K562 (cell line): ENCODE data around the gene PEX3. TPM values are rescaled to one million over a fixed set of nuclear protein-coding genes. Genes with fewer than 3 reads are reported as not detected.
"Not testable (repeated sequence)": the region's sequence is repeated elsewhere in the genome, so short reads cannot be mapped to it uniquely, and the experiment has no call there.

Experiments
- ATAC-seq: fragments of 200-7000 bp; cut with Tn5 transposase; 3 replicates; pipeline ENCODE4 v1.9.1; 2020; ENCODE audit warnings: moderate library complexity
- BruUV-seq: library from RNA; stranded (reverse); fragments of 400-500 nt; replicated peaks from 2 replicates; lab custom pipeline; 2021; lab: Mats Ljungman, UMichigan
- CTCF ChIA-PET: fragments of 300-600 bp; formaldehyde crosslinking; extraction: SDS; loops from one replicate; lab custom pipeline; 2021; ENCODE audit warnings: low intra/inter-chr PET ratio; lab: Yijun Ruan, JAX
- POLR2A ChIA-PET: fragments of 300-600, 350-650 bp; sonication (Branson Sonifier 250); formaldehyde crosslinking; extraction: SDS; loops from one replicate; lab custom pipeline; 2021; ENCODE audit warnings: antibody characterized with exemption, inconsistent platforms; lab: Yijun Ruan, JAX
- DNase-seq, 4 experiments: peaks; one replicate each; pipeline versions ENCODE4 v3.0.0 to v3.0.0-alpha.2; 2011 to 2018; ENCODE audit warnings: low spot score in 3 of 4, mixed read lengths in 3 of 4; ENCODE audit errors: extremely low read depth in 1 of 4
- FAIRE-seq: peaks from 2 replicates; lab custom pipeline; 2011; peaks lifted over from hg19 to GRCh38; lab: Jason Lieb, UNC
- H2AFZ ChIP-seq: 2 replicates; pipeline ENCODE4 v1.6.0; 2011; ENCODE audit warnings: low read depth, low read length, control low read depth, inconsistent platforms
- H3K27ac ChIP-seq: fragments of 200-600 bp; 3 replicates; pipeline ENCODE4 v1.8.0; 2011; ENCODE audit warnings: low read depth, mild to moderate bottlenecking, control low read depth, inconsistent platforms, low read length, moderate library complexity, mixed read lengths; ENCODE audit errors: extremely low read depth
- H3K27me3 ChIP-seq, 2 experiments: fragments of 300-600 bp in 1 of 2; 2 replicates in 1 of 2; 3 replicates in 1 of 2; pipeline versions ENCODE4 v1.6.0 to v1.8.0; 2011; ENCODE audit warnings: inconsistent platforms in 2 of 2, low read length in 2 of 2, mild to moderate bottlenecking in 1 of 2, mixed read lengths in 1 of 2, moderate library complexity in 1 of 2; ENCODE audit not compliant: control insufficient read depth in 2 of 2, insufficient read depth in 2 of 2
- H3K36me3 ChIP-seq: fragments of 300-600 bp; 3 replicates; pipeline ENCODE4 v1.8.0; 2011; ENCODE audit warnings: mild to moderate bottlenecking, low read length, inconsistent platforms; ENCODE audit not compliant: control insufficient read depth, insufficient read depth
- H3K4me1 ChIP-seq, 2 experiments: fragments of 200-600 bp in 1 of 2; replicated peaks in 1 of 2; 2 replicates in 1 of 2; 3 replicates in 1 of 2; pipeline versions ENCODE4 v1.5.1 to v1.8.0; 2011; ENCODE audit warnings: inconsistent platforms in 2 of 2, low read length in 2 of 2, mild to moderate bottlenecking in 1 of 2, mixed read lengths in 1 of 2, moderate library complexity in 1 of 2; ENCODE audit not compliant: control insufficient read depth in 2 of 2, insufficient read depth in 2 of 2
- H3K4me2 ChIP-seq: 2 replicates; pipeline ENCODE4 v1.6.1; 2011; ENCODE audit warnings: low read length, control low read depth, inconsistent platforms, mixed read lengths; ENCODE audit not compliant: insufficient read depth
- H3K4me3 ChIP-seq: fragments of 200-600 bp; sonication (generic), shearing (Covaris generic); 2 replicates; pipeline ENCODE4 v1.5.1; 2016; ENCODE audit warnings: control low read depth, inconsistent platforms
- H3K79me2 ChIP-seq: fragments of 200-600 bp; 3 replicates; pipeline ENCODE4 v1.8.0; 2011; ENCODE audit warnings: low read length, inconsistent platforms; ENCODE audit not compliant: control insufficient read depth, insufficient read depth
- H3K9ac ChIP-seq, 2 experiments: 2 replicates each; pipeline versions ENCODE4 v1.6.0 to v1.6.1; 2011; ENCODE audit warnings: low read depth in 2 of 2, low read length in 2 of 2, control low read depth in 1 of 2, inconsistent platforms in 1 of 2, mild to moderate bottlenecking in 1 of 2, mixed read lengths in 1 of 2; ENCODE audit not compliant: insufficient read depth in 1 of 2
- H3K9me1 ChIP-seq: one replicate; pipeline ENCODE4 v1.6.0; 2011; ENCODE audit warnings: inconsistent platforms, mild to moderate bottlenecking, low read length, moderate library complexity; ENCODE audit not compliant: control insufficient read depth, insufficient read depth
- H3K9me3 ChIP-seq: replicated peaks from 2 replicates; pipeline ENCODE4 v1.5.1; 2011; ENCODE audit warnings: low read depth, low read length, inconsistent platforms; ENCODE audit not compliant: control insufficient read depth, insufficient read depth
- H4K20me1 ChIP-seq: replicated peaks from 2 replicates; pipeline ENCODE4 v1.6.1; 2011; ENCODE audit warnings: low read length, inconsistent platforms, mixed read lengths; ENCODE audit not compliant: control insufficient read depth, insufficient read depth
- BCOR ChIP-seq: fragments of 450-650 bp; IDR thresholded peaks from 2 replicates; pipeline ENCODE4 v1.6.1; 2016
- BRCA1 ChIP-seq, 2 experiments: fragments of 450-650 bp in 1 of 2; sonication (generic) in 1 of 2; formaldehyde crosslinking in 1 of 2; IDR thresholded peaks; 2 replicates each; pipeline versions ENCODE4 v1.5.0 to v1.6.1; 2017 to 2020; ENCODE audit warnings: mild to moderate bottlenecking in 1 of 2, missing genetic modification reagents in 1 of 2
- JUND ChIP-seq, 2 experiments: IDR thresholded peaks; 2 replicates in 1 of 2; 3 replicates in 1 of 2; pipeline ENCODE4 v1.6.1; 2011; ENCODE audit warnings: borderline replicate concordance in 2 of 2, low read depth in 2 of 2, low read length in 2 of 2, improper control_type of control experiment in 1 of 2, missing biosample characterization in 1 of 2, missing genetic modification characterization in 1 of 2, missing genetic modification reagents in 1 of 2
- KDM1A ChIP-seq, 2 experiments: fragments of 450-650 bp; IDR thresholded peaks; 2 replicates each; pipeline ENCODE4 v1.6.1; 2016; ENCODE audit warnings: mild to moderate bottlenecking in 2 of 2
- MYC ChIP-seq, 2 experiments: fragments of 250-450 bp in 1 of 2; sonication (Bioruptor Pico) in 1 of 2; IDR thresholded peaks; 2 replicates each; pipeline versions ENCODE4 v1.5.1 to v1.6.1; 2012 to 2021; ENCODE audit warnings: low read depth in 2 of 2, borderline replicate concordance in 1 of 2, improper control_type of control experiment in 1 of 2, low read length in 1 of 2, mild to moderate bottlenecking in 1 of 2, moderate library complexity in 1 of 2
- ZNF146 ChIP-seq: IDR thresholded peaks from one replicate; pipeline ENCODE4 v1.6.1; 2018; ENCODE audit warnings: missing compliant biosample characterization; ENCODE audit not compliant: unreplicated experiment
- ZNF644 ChIP-seq: fragments of 200-800 bp; sonication (Bioruptor generic); IDR thresholded peaks from 2 replicates; pipeline ENCODE4 v1.6.1; 2016; ENCODE audit warnings: low read depth, missing genetic modification characterization, missing compliant biosample characterization
- ZNF778 ChIP-seq: fragments of 450-650 bp; formaldehyde crosslinking; IDR thresholded peaks from 2 replicates; pipeline ENCODE4 v1.4.0; 2020; ENCODE audit warnings: mild to moderate bottlenecking, moderate library complexity
- WGBS: fragments of 100-300 bp; shearing (Covaris generic); methylation state at CpG from one replicate; pipeline ENCODE4 v1.1.6; 2016; ENCODE audit warnings: low coverage, mixed read lengths; ENCODE audit not compliant: insufficient coverage; ENCODE audit errors: missing lambda C conversion rate; 5-methylcytosine and 5-hydroxymethylcytosine counted together
- in situ Hi-C: fragments of 300-500 bp; cut with MboI; formaldehyde crosslinking; loops from 4 replicates; pipeline ENCODE4 v1.15.0; 2018; ENCODE audit warnings: inconsistent platforms, mixed read lengths
- intact Hi-C: fragments of 100-400 bp; cut with micrococcal nuclease; formaldehyde crosslinking; loops from 2 replicates; pipeline ENCODE4 v1.14.2; 2022
- polyA plus RNA-seq, 8 experiments: library from polyadenylated mRNA; depleted of rRNA in 4 of 8; stranded (reverse) in 5 of 8; unstranded in 3 of 8; fragments of >200 nt; fragmentation: Nextera tagmentation in 2 of 8; fragmentation: Illumina TruSeq in 1 of 8; extraction: Ambion mirVana in 2 of 8; extraction: Trizol in 1 of 8; gene quantifications; 2 replicates each; pipeline versions ENCODE4 v1.2.1 to v1.2.3, GENCODE V29; 2011 to 2014; ENCODE audit warnings: inconsistent platforms in 1 of 8, missing spikeins in 1 of 8
- total RNA-seq, 7 experiments: library from RNA; depleted of rRNA in 6 of 7; stranded (reverse); fragments of >200 nt in 6 of 7; fragmentation: Illumina TruSeq in 2 of 7; extraction: Trizol in 2 of 7; gene quantifications; 2 replicates each; pipeline versions ENCODE4 v1.2.1 to v1.2.3, GENCODE V29; 2011 to 2021; ENCODE audit warnings: low replicate concordance in 1 of 7

The PEX3 gene
- total and polyA plus RNA-seq, 9 of the 15 experiments (the other 6 are each of a cell fraction or from before 2014, with no cell fraction given) = 17.3 to 69.6 (median 32.7) TPM

- TF ChIP-seq ZNF644 (tag) (no peak), ZNF778 (no peak), MYC (IDR thresholded peaks at IDR 0.05; ENCODE audit: low read depth, low read length) (no peak), MYC (CRISPR knock-in tag; IDR thresholded peaks at IDR 0.05; ENCODE audit: borderline replicate concordance, low read depth) (no peak), BRCA1 (IDR thresholded peaks at IDR 0.05) (no peak), BRCA1 (CRISPR knock-in tag; IDR thresholded peaks at IDR 0.05) (no peak), JUND (IDR thresholded peaks at IDR 0.05; ENCODE audit: borderline replicate concordance, low read depth, low read length) (no peak), JUND (tag; IDR thresholded peaks at IDR 0.05; ENCODE audit: borderline replicate concordance, low read depth, low read length) (no peak)
These were observed 17.4 kb downstream of the PEX3 start (continued) for GRCh38 chr6:143468026-143468425.

- FAIRE-seq, BruUV-seq, H3K4me2 ChIP-seq, in situ Hi-C loops, H2AFZ ChIP-seq, H3K27me3 ChIP-seq, ATAC-seq, intact Hi-C loops, H3K27ac ChIP-seq, H4K20me1 ChIP-seq, CTCF ChIA-PET, DNase-seq, H3K4me1 ChIP-seq, H3K4me3 ChIP-seq, H3K79me2 ChIP-seq, H3K36me3 ChIP-seq, H3K9ac ChIP-seq, H3K9me3 ChIP-seq, H3K9me1 ChIP-seq: not testable (repeated sequence)
- TF ChIP-seq ZNF146 (CRISPR knock-in tag) (peak; percentile 90), BCOR (peak; percentile 43; the same call in 1 of the 2 replicates), KDM1A (IDR thresholded peaks at IDR 0.05) (peak in 1 of 2 experiments; percentile 28; a peak in 1 of 4 replicates)
- 37% methylated on average over 1 of the region's 2 CpGs for WGBS
- POLR2A ChIA-PET = interaction anchor here (1.4 kb wide), 1 partner anchor 18 kb away, joined by 3 read pairs; no protein-coding TSS in a partner anchor
These were observed 18.2 kb downstream of the PEX3 start for GRCh38 chr6:143468823-143469222.
